CD14-positive monocyte (primary cell): ENCODE measurements around the gene TSPAN31. TPM values are rescaled to one million over a fixed set of nuclear protein-coding genes. Genes with fewer than 3 reads are reported as not detected.
A peak's percentile ranks its signal among the peaks of the same experiment; 100 is the strongest.

Experiments
- DNase-seq, 3 donors: peaks; one replicate each; pipeline ENCODE4 v3.0.0-alpha.2; 2011 to 2022
- H2AFZ ChIP-seq: 2 replicates; pipeline ENCODE4 v1.6.0; 2012; ENCODE audit warnings: mild to moderate bottlenecking, low read depth, low read length, inconsistent platforms; ENCODE audit not compliant: insufficient read depth, poor library complexity, severe bottlenecking
- H3K27ac ChIP-seq, 2 donors: 1 replicate in 1 of 2; 2 replicates in 1 of 2; pipeline ENCODE4 v1.5.1; 2012 to 2013; ENCODE audit warnings: low read length in 2 of 2, control low read depth in 1 of 2, inconsistent platforms in 1 of 2, low read depth in 1 of 2, mild to moderate bottlenecking in 1 of 2
- H3K27me3 ChIP-seq, 2 donors: one replicate each; pipeline versions ENCODE4 v1.6.0 to v1.6.1; 2011 to 2013; ENCODE audit warnings: low read length in 2 of 2; ENCODE audit not compliant: control insufficient read depth in 2 of 2, insufficient read depth in 2 of 2
- H3K36me3 ChIP-seq, 2 donors: replicated peaks in 1 of 2; 1 replicate in 1 of 2; 2 replicates in 1 of 2; pipeline versions ENCODE4 v1.5.1 to v1.6.1; 2012 to 2013; ENCODE audit warnings: low read length in 2 of 2, control low read depth in 1 of 2, inconsistent platforms in 1 of 2, mild to moderate bottlenecking in 1 of 2; ENCODE audit not compliant: insufficient read depth in 2 of 2, control insufficient read depth in 1 of 2
- H3K4me1 ChIP-seq, 2 donors: 1 replicate in 1 of 2; 2 replicates in 1 of 2; pipeline versions ENCODE4 v1.5.1 to v1.6.1; 2012 to 2013; ENCODE audit warnings: low read length in 2 of 2, control low read depth in 1 of 2, inconsistent platforms in 1 of 2, mild to moderate bottlenecking in 1 of 2, moderate library complexity in 1 of 2; ENCODE audit not compliant: insufficient read depth in 2 of 2, control insufficient read depth in 1 of 2
- H3K4me2 ChIP-seq: replicated peaks from 2 replicates; pipeline ENCODE3; 2012; ENCODE audit warnings: low read length, moderate library complexity, mild to moderate bottlenecking; ENCODE audit not compliant: poor library complexity, severe bottlenecking; ENCODE audit errors: extremely low read depth
- H3K4me3 ChIP-seq, 3 experiments: fragments of 200-600 bp in 1 of 3; sonication (generic) in 1 of 3; replicated peaks in 1 of 3; 1 replicate in 2 of 3; 2 replicates in 1 of 3; pipeline ENCODE4 v1.5.1; 2011 to 2013; ENCODE audit warnings: low read length in 3 of 3, mild to moderate bottlenecking in 3 of 3, control low read depth in 2 of 3, low read depth in 2 of 3, inconsistent platforms in 1 of 3, moderate library complexity in 1 of 3
- H3K79me2 ChIP-seq: 2 replicates; pipeline ENCODE4 v1.6.0; 2012; ENCODE audit warnings: mild to moderate bottlenecking, control low read depth, inconsistent platforms, low read length, moderate library complexity; ENCODE audit not compliant: insufficient read depth
- H3K9ac ChIP-seq: 2 replicates; pipeline ENCODE4 v1.6.0; 2017; ENCODE audit warnings: low read length, mild to moderate bottlenecking; ENCODE audit not compliant: insufficient read depth, poor library complexity, severe bottlenecking
- H3K9me3 ChIP-seq, 2 donors: replicated peaks in 1 of 2; 1 replicate in 1 of 2; 2 replicates in 1 of 2; pipeline versions ENCODE4 v1.5.1 to v1.6.1; 2012 to 2013; ENCODE audit warnings: low read length in 2 of 2, control low read depth in 1 of 2; ENCODE audit not compliant: control insufficient read depth in 1 of 2, insufficient read depth in 1 of 2
- H4K20me1 ChIP-seq: 2 replicates; pipeline ENCODE4 v1.6.0; 2012; ENCODE audit warnings: mild to moderate bottlenecking, low read length, control low read depth, moderate library complexity; ENCODE audit not compliant: insufficient read depth
- H3K27ac Mint-ChIP-seq, 7 donors: one replicate each; pipeline ENCODE4 v1.8.0; 2020; ENCODE audit warnings: mild to moderate bottlenecking in 7 of 7, mixed read lengths in 7 of 7, moderate library complexity in 6 of 7, inconsistent platforms in 2 of 7
- H3K27me3 Mint-ChIP-seq, 3 donors: one replicate each; pipeline ENCODE4 v1.8.0; 2021 to 2022; ENCODE audit warnings: low read depth in 3 of 3, mild to moderate bottlenecking in 3 of 3, mixed read lengths in 3 of 3, moderate library complexity in 3 of 3, inconsistent platforms in 1 of 3
- H3K36me3 Mint-ChIP-seq, 2 donors: one replicate each; pipeline ENCODE4 v1.8.0; 2020; ENCODE audit warnings: mixed read lengths in 2 of 2, inconsistent platforms in 1 of 2, mild to moderate bottlenecking in 1 of 2
- H3K4me1 Mint-ChIP-seq: one replicate; pipeline ENCODE4 v1.8.0; 2020; ENCODE audit warnings: mild to moderate bottlenecking, mixed read lengths
- H3K4me3 Mint-ChIP-seq, 2 donors: one replicate each; pipeline ENCODE4 v1.8.0; 2020; ENCODE audit warnings: mild to moderate bottlenecking in 2 of 2, mixed read lengths in 2 of 2, moderate library complexity in 1 of 2
- H3K9me3 Mint-ChIP-seq, 7 donors: one replicate each; pipeline ENCODE4 v1.8.0; 2020 to 2022; ENCODE audit warnings: mixed read lengths in 7 of 7, mild to moderate bottlenecking in 6 of 7, moderate library complexity in 6 of 7, inconsistent platforms in 2 of 7
- WGBS: methylation state at CpG from one replicate; pipeline ENCODE4 v1.1.5; 2013; ENCODE audit warnings: missing lambda C conversion rate; ENCODE audit not compliant: insufficient coverage; 5-methylcytosine and 5-hydroxymethylcytosine counted together
- intact Hi-C, 2 donors: fragments of 100-400 bp; cut with micrococcal nuclease; formaldehyde crosslinking; loops; one replicate each; pipeline versions ENCODE4 v1.15.0 to v1.15.1; 2023
- polyA plus RNA-seq, 3 donors: library from polyadenylated mRNA; depleted of rRNA in 1 of 3; unstranded in 2 of 3; stranded (reverse) in 1 of 3; fragments of 300-500 nt in 2 of 3; fragments of >200 nt in 1 of 3; fragmentation: Illumina TruSeq in 2 of 3; gene quantifications; 1 replicate in 2 of 3; 2 replicates in 1 of 3; pipeline ENCODE4 v1.2.3, GENCODE V29; 2012 to 2021
- TF ChIP-seq, protein P1 (sequence below): fragments of 200-600 bp; IDR thresholded peaks from one replicate; pipeline ENCODE4 v1.8.0; 2022; ENCODE audit warnings: antibody characterized with exemption, mild to moderate bottlenecking

The TSPAN31 gene
- polyA plus RNA-seq, 3 donors: 20.6 to 48.1 (median 43.0) TPM

- H3K4me3 Mint-ChIP-seq: peak overlapping the region; percentile 83 to 93
- no peaks in the 10 kb centered on the region for H3K9me3 Mint-ChIP-seq
- peaks cover 0 to 1% (median 0%) of the 10 kb centered on the region in 3 donors for H3K27me3 Mint-ChIP-seq
- peak overlapping the region; percentile 73 for H3K4me2 ChIP-seq
- TF ChIP-seq, protein P1, sequence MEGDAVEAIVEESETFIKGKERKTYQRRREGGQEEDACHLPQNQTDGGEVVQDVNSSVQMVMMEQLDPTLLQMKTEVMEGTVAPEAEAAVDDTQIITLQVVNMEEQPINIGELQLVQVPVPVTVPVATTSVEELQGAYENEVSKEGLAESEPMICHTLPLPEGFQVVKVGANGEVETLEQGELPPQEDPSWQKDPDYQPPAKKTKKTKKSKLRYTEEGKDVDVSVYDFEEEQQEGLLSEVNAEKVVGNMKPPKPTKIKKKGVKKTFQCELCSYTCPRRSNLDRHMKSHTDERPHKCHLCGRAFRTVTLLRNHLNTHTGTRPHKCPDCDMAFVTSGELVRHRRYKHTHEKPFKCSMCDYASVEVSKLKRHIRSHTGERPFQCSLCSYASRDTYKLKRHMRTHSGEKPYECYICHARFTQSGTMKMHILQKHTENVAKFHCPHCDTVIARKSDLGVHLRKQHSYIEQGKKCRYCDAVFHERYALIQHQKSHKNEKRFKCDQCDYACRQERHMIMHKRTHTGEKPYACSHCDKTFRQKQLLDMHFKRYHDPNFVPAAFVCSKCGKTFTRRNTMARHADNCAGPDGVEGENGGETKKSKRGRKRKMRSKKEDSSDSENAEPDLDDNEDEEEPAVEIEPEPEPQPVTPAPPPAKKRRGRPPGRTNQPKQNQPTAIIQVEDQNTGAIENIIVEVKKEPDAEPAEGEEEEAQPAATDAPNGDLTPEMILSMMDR: no peak
- DNase-seq: peak; percentile 23 to 66 (median 53)
- no peaks in the 10 kb centered on the region for H4K20me1 ChIP-seq
- WGBS: 0% methylated on average over 3 of the region's 5 CpGs
- H3K79me2 ChIP-seq: peaks cover 26% of the 10 kb centered on the region
- intact Hi-C loops: loop anchor here in 1 of 2 donors (5.0 to 10.0 kb wide), 2 partner anchors 49 to 194 kb away; partner anchors contain the start of gene OS9
- peak overlapping the region; percentile 78 for H2AFZ ChIP-seq
- H3K4me3 ChIP-seq: peak overlapping the region in 1 of 3 experiments; percentile 70
- H3K4me1 ChIP-seq: peaks cover 39 to 46% of the 10 kb centered on the region in 2 donors
- H3K4me1 Mint-ChIP-seq: peaks cover 48% of the 10 kb centered on the region
- no peaks in the 10 kb centered on the region for H3K27me3 ChIP-seq
- H3K36me3 ChIP-seq: peaks cover 0 to 8% of the 10 kb centered on the region in 2 donors
- no peak overlapping the region for H3K9ac ChIP-seq
- H3K36me3 Mint-ChIP-seq: peaks cover 6 to 13% of the 10 kb centered on the region in 2 donors
- H3K27ac Mint-ChIP-seq: peak overlapping the region; percentile 10 to 96 (median 88)
- H3K27ac ChIP-seq: peak overlapping the region in 1 of 2 donors; percentile 78
- no peaks in the 10 kb centered on the region for H3K9me3 ChIP-seq
These were observed 4.0 kb upstream of the TSPAN31 start for GRCh38 chr12:57740656-57741412.

DNA sequence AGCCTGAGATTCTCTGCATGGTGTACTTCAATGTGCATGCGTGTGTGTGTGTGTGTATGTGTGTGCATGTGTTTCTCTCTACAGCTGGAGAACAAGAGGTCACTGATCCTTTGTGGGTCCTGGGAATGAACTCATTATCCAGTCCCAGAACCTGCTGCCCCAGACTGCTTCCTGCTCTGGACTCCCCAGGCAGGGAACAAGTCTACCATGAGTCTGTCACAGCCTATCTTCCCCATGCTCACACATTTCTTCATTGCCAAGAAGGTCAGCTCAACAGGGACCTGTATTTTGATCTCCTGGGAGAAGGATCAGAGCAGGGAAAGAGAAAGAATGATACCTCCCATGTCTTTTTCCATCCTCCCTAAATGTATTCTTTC is 3.4 kb upstream of the TSPAN31 start:
- 0% methylated on average over 1 of the region's 1 CpG for WGBS
- Histone ChIP-seq H3K36me3 (peaks cover 0 to 9% of the 10 kb centered on the region in 2 donors), H3K4me2 (peak overlapping the region; percentile 73), H3K79me2 (peaks cover 26% of the 10 kb centered on the region), H3K9ac (peak overlapping the region; percentile 37), H3K27me3 (no peaks in the 10 kb centered on the region), H3K27ac (peak overlapping the region in 1 of 2 donors; percentile 78), H3K4me3 (peak overlapping the region; percentile 40 to 70 (median 52)), H4K20me1 (no peaks in the 10 kb centered on the region), H3K9me3 (no peaks in the 10 kb centered on the region), H2AFZ (peak overlapping the region; percentile 78), H3K4me1 (peaks cover 40 to 47% of the 10 kb centered on the region in 2 donors)
- peaks cover 0 to 1% (median 0%) of the 10 kb centered on the region in 3 donors for H3K27me3 Mint-ChIP-seq
- H3K4me1 Mint-ChIP-seq: peaks cover 53% of the 10 kb centered on the region
- intact Hi-C loops: loop anchor here in 1 of 2 donors (5.0 to 10.0 kb wide), 2 partner anchors 49 to 193 kb away; partner anchors contain the start of gene OS9
- TF ChIP-seq, protein P1: no peak
- H3K36me3 Mint-ChIP-seq: peaks cover 8 to 13% of the 10 kb centered on the region in 2 donors
- DNase-seq: no peak
- peak overlapping the region; percentile 78 to 96 (median 88) for H3K27ac Mint-ChIP-seq
- H3K4me3 Mint-ChIP-seq: peak overlapping the region; percentile 83 to 93
- H3K9me3 Mint-ChIP-seq: no peaks in the 10 kb centered on the region
